WERI-Rb-1 (cell line): ENCODE results near the gene NANOS3.
A peak's percentile ranks its signal among the peaks of the same experiment; 100 is the strongest.
"Not testable (repeated sequence)": the region's sequence is repeated elsewhere in the genome, so short reads cannot be mapped to it uniquely, and the experiment has no call there.

Experiments used
- DNase-seq: peaks from one replicate; pipeline ENCODE4 v3.0.0-alpha.2; 2020
- H3K27ac ChIP-seq: fragments of 250-450 bp; sonication (Bioruptor Pico); 2 replicates; pipeline ENCODE4 v1.5.1; 2020; ENCODE audit warnings: mild to moderate bottlenecking, moderate library complexity
- H3K27me3 ChIP-seq: fragments of 250-450 bp; sonication (Bioruptor Pico); 2 replicates; pipeline ENCODE4 v1.5.1; 2021; ENCODE audit warnings: mild to moderate bottlenecking, low read depth, moderate library complexity; ENCODE audit not compliant: insufficient read depth, severe bottlenecking
- H3K36me3 ChIP-seq: fragments of 250-450 bp; sonication (Bioruptor Pico); 2 replicates; pipeline ENCODE4 v1.5.1; 2020; ENCODE audit warnings: mild to moderate bottlenecking, moderate library complexity
- H3K4me3 ChIP-seq: 2 replicates; pipeline ENCODE4 v1.5.1; 2011; ENCODE audit warnings: low read depth, mild to moderate bottlenecking, control low read depth, low read length
- H3K9me3 ChIP-seq: fragments of 250-450 bp; sonication (Bioruptor Pico); 2 replicates; pipeline ENCODE4 v1.5.1; 2021; ENCODE audit warnings: mild to moderate bottlenecking, moderate library complexity; ENCODE audit not compliant: severe bottlenecking
- CTCF ChIP-seq: IDR thresholded peaks from 2 replicates; pipeline ENCODE4 v1.5.1; 2011; ENCODE audit warnings: low read depth, mild to moderate bottlenecking, control low read depth, inconsistent platforms, low read length

The NANOS3 gene

GRCh38 chr19:13917888-13918406 is 41.0 kb downstream of the NANOS3 start:
- Histone ChIP-seq H3K9me3 (peaks cover 5% of the 10 kb centered on the region), H3K27me3 (no peaks in the 10 kb centered on the region), H3K27ac (no peak overlapping the region), H3K4me3 (no peak overlapping the region), H3K36me3 (peaks cover 78% of the 10 kb centered on the region)
- TF ChIP-seq CTCF: no peak
- no peak for DNase-seq

GRCh38 chr19:13918726-13919411 is 41.9 kb downstream of the NANOS3 start:
- Histone ChIP-seq H3K4me3 (no peak overlapping the region), H3K36me3 (peaks cover 77% of the 10 kb centered on the region), H3K27ac (no peak overlapping the region), H3K9me3 (peaks cover 5% of the 10 kb centered on the region), H3K27me3 (no peaks in the 10 kb centered on the region)
- TF ChIP-seq CTCF: no peak
- DNase-seq: no peak

- TF ChIP-seq CTCF: no peak
- Histone ChIP-seq H3K4me3 (no peak overlapping the region), H3K27me3 (no peaks in the 10 kb centered on the region), H3K36me3 (peaks cover 77% of the 10 kb centered on the region), H3K9me3 (peaks cover 5% of the 10 kb centered on the region), H3K27ac (no peak overlapping the region)
- DNase-seq: no peak
Measured at GRCh38 chr19:13920524-13920923, 43.6 kb downstream of the NANOS3 start.

GRCh38 chr19:13920940-13921747 is 44.2 kb downstream of the NANOS3 start:
- Histone ChIP-seq H3K27me3 (no peaks in the 10 kb centered on the region), H3K9me3 (peaks cover 5% of the 10 kb centered on the region), H3K36me3 (peaks cover 72% of the 10 kb centered on the region), H3K4me3 (no peak overlapping the region), H3K27ac (peak overlapping the region; percentile 35; the same call in 1 of the 2 replicates)
- TF ChIP-seq CTCF: no peak
- peak; percentile 51 for DNase-seq

GRCh38 chr19:13922118-13922517 is 45.2 kb downstream of the NANOS3 start:
- not testable (repeated sequence) for H3K27me3 ChIP-seq, H3K27ac ChIP-seq, DNase-seq, H3K9me3 ChIP-seq, H3K4me3 ChIP-seq
- H3K36me3 ChIP-seq: peaks cover 80% of the 10 kb centered on the region
